Muscle of arm (tissue), 12 donors: ENCODE measurements around the gene CTDP1. TPM values are rescaled to one million over a fixed set of nuclear protein-coding genes. Genes with fewer than 3 reads are reported as not detected.
"Not testable (repeated sequence)": the region's sequence is repeated elsewhere in the genome, so short reads cannot be mapped to it uniquely, and the experiment has no call there.

Experiments used
- DNase-seq: peaks from one replicate; pipeline ENCODE4 v3.0.0-alpha.2; 2013
- polyA plus RNA-seq, 12 donors: library from polyadenylated mRNA; unstranded; fragments of 120-200 nt; gene quantifications; one replicate each; pipeline ENCODE4 v1.2.1, GENCODE V29; 2013; ENCODE audit not compliant: insufficient read length in 12 of 12

The CTDP1 gene
- polyA plus RNA-seq, 12 donors, result 6.2 to 12.8 (median 7.6) TPM; not detected in 1

GRCh38 chr18:79697178-79697577, 17.6 kb downstream of the CTDP1 start:
- no peak for DNase-seq

- no peak for DNase-seq
These were observed 18.4 kb downstream of the CTDP1 start for GRCh38 chr18:79697976-79698375.

GRCh38 chr18:79698668-79699335, 19.2 kb downstream of the CTDP1 start:
- no peak for DNase-seq

- DNase-seq, result no peak
These were observed 20.1 kb downstream of the CTDP1 start for GRCh38 chr18:79699653-79700052.

GRCh38 chr18:79702906-79703305, 23.3 kb downstream of the CTDP1 start:
- DNase-seq, result no peak

- DNase-seq, result no peak
These were observed 25.0 kb downstream of the CTDP1 start for GRCh38 chr18:79704631-79705030.

- DNase-seq, result no peak
These were observed 25.7 kb downstream of the CTDP1 start for GRCh38 chr18:79705272-79705671.

- DNase-seq, result no peak
These were observed 26.4 kb downstream of the CTDP1 start for GRCh38 chr18:79706006-79706405.

- no peak for DNase-seq
These were observed 27.1 kb downstream of the CTDP1 start for GRCh38 chr18:79706658-79707057.

- no peak for DNase-seq
These were observed 27.6 kb downstream of the CTDP1 start for GRCh38 chr18:79707239-79707638.

- no peak for DNase-seq
These were observed 28.1 kb downstream of the CTDP1 start for GRCh38 chr18:79707671-79708070.

- DNase-seq, result no peak
These were observed 28.8 kb downstream of the CTDP1 start for GRCh38 chr18:79708412-79708811.

GRCh38 chr18:79712206-79712857, 32.7 kb downstream of the CTDP1 start:
- no peak for DNase-seq

GRCh38 chr18:79713341-79713740, 33.7 kb downstream of the CTDP1 start:
- no peak for DNase-seq

GRCh38 chr18:79714531-79715240, 35.1 kb downstream of the CTDP1 start:
- DNase-seq, result no peak

GRCh38 chr18:79715280-79715679, 35.7 kb downstream of the CTDP1 start:
- DNase-seq, result no peak

GRCh38 chr18:79717059-79717458, 37.5 kb downstream of the CTDP1 start:
- no peak for DNase-seq

- no peak for DNase-seq
These were observed 38.0 kb downstream of the CTDP1 start for GRCh38 chr18:79717555-79718074.

- DNase-seq, result no peak
These were observed 38.5 kb downstream of the CTDP1 start for GRCh38 chr18:79718126-79718525.

GRCh38 chr18:79718878-79719477, 39.4 kb downstream of the CTDP1 start:
- DNase-seq, result no peak

- not testable (repeated sequence) for DNase-seq
These were observed 40.1 kb downstream of the CTDP1 start for GRCh38 chr18:79719478-79720358.
